ENCODE results near the gene ITIH4. TPM values are rescaled to one million over a fixed set of nuclear protein-coding genes. Genes with fewer than 3 reads are reported as not detected.

Gene ITIH4
- total and polyA plus RNA-seq, 2 of the 13 experiments (the other 11 are each of a cell fraction or from before 2014, with no cell fraction given): 2.7 to 5.3 TPM

DNA sequence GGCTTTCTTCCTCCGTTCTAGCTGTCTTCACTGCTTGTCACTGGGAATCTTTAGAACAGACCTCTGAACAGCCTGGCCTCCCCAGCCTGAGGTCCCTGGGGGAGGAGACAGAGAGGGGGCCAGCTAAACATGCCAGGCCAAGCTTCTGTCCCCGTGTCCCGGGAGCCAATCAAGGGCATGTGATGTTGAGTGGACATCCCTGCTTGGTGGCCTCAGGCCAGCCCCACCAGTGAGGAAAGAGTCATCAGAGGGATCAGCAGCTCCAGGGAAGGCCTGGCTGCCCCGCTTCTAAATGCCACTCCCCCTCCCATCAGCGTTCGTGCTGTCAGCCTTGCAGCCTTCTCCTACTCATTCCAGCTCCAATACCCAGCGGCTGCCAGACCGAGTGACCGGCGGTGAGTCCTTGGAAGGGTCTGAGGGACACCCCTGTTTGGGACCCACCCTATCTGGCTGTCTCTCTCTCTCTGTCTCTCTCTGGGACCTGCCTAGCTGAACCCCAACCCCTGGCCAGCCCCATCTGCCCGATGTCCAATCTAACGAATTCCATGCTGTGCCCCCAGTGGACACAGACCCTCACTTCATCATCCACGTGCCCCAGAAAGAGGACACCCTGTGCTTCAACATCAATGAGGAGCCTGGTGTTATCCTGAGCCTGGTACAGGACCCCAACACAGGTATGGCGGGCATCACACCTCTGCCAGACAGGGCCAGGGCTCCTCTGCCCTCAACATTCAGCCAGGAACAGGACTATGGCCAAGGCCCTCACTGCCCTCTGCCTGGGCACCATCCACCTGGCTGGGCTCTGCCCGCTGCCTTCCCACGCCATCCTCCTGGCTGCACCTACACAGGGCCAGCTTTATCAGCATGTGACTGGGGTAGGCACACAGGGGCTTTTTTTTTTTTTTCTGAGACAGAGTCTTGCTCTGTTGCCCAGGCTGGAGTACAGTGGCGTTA lies 42.5 kb downstream of the ITIH4 start (continued):
- TF ChIP-seq, protein P1, sequence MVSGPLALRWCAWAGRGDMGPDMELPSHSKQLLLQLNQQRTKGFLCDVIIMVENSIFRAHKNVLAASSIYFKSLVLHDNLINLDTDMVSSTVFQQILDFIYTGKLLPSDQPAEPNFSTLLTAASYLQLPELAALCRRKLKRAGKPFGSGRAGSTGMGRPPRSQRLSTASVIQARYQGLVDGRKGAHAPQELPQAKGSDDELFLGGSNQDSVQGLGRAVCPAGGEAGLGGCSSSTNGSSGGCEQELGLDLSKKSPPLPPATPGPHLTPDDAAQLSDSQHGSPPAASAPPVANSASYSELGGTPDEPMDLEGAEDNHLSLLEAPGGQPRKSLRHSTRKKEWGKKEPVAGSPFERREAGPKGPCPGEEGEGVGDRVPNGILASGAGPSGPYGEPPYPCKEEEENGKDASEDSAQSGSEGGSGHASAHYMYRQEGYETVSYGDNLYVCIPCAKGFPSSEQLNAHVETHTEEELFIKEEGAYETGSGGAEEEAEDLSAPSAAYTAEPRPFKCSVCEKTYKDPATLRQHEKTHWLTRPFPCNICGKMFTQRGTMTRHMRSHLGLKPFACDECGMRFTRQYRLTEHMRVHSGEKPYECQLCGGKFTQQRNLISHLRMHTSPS (CRISPR knock-in tag; IDR thresholded peaks at IDR 0.05; ENCODE audit: low read depth): peak; percentile 60; the same call in 1 of the 2 replicates
- TF ChIP-seq JUN (CRISPR knock-in tag; IDR thresholded peaks at IDR 0.05): no peak
- no peak for TF ChIP-seq ZNF10 (CRISPR knock-in tag; IDR thresholded peaks at IDR 0.05; ENCODE audit: borderline replicate concordance, low read depth)
- TF ChIP-seq ZNF792 (CRISPR knock-in tag; IDR thresholded peaks at IDR 0.05): no peak
- no peak for TF ChIP-seq ZNF501 (CRISPR knock-in tag; IDR thresholded peaks at IDR 0.05)
- TF ChIP-seq ZNF883 (CRISPR knock-in tag; IDR thresholded peaks at IDR 0.05; ENCODE audit: not compliant biosample characterization): no peak
- TF ChIP-seq, protein P2, sequence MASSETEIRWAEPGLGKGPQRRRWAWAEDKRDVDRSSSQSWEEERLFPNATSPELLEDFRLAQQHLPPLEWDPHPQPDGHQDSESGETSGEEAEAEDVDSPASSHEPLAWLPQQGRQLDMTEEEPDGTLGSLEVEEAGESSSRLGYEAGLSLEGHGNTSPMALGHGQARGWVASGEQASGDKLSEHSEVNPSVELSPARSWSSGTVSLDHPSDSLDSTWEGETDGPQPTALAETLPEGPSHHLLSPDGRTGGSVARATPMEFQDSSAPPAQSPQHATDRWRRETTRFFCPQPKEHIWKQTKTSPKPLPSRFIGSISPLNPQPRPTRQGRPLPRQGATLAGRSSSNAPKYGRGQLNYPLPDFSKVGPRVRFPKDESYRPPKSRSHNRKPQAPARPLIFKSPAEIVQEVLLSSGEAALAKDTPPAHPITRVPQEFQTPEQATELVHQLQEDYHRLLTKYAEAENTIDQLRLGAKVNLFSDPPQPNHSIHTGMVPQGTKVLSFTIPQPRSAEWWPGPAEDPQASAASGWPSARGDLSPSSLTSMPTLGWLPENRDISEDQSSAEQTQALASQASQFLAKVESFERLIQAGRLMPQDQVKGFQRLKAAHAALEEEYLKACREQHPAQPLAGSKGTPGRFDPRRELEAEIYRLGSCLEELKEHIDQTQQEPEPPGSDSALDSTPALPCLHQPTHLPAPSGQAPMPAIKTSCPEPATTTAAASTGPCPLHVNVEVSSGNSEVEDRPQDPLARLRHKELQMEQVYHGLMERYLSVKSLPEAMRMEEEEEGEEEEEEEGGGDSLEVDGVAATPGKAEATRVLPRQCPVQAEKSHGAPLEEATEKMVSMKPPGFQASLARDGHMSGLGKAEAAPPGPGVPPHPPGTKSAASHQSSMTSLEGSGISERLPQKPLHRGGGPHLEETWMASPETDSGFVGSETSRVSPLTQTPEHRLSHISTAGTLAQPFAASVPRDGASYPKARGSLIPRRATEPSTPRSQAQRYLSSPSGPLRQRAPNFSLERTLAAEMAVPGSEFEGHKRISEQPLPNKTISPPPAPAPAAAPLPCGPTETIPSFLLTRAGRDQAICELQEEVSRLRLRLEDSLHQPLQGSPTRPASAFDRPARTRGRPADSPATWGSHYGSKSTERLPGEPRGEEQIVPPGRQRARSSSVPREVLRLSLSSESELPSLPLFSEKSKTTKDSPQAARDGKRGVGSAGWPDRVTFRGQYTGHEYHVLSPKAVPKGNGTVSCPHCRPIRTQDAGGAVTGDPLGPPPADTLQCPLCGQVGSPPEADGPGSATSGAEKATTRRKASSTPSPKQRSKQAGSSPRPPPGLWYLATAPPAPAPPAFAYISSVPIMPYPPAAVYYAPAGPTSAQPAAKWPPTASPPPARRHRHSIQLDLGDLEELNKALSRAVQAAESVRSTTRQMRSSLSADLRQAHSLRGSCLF (CRISPR knock-in tag; IDR thresholded peaks at IDR 0.05; ENCODE audit: borderline replicate concordance): no peak
- TF ChIP-seq ATF1 (CRISPR knock-in tag; IDR thresholded peaks at IDR 0.05): no peak
- TF ChIP-seq, protein P3, sequence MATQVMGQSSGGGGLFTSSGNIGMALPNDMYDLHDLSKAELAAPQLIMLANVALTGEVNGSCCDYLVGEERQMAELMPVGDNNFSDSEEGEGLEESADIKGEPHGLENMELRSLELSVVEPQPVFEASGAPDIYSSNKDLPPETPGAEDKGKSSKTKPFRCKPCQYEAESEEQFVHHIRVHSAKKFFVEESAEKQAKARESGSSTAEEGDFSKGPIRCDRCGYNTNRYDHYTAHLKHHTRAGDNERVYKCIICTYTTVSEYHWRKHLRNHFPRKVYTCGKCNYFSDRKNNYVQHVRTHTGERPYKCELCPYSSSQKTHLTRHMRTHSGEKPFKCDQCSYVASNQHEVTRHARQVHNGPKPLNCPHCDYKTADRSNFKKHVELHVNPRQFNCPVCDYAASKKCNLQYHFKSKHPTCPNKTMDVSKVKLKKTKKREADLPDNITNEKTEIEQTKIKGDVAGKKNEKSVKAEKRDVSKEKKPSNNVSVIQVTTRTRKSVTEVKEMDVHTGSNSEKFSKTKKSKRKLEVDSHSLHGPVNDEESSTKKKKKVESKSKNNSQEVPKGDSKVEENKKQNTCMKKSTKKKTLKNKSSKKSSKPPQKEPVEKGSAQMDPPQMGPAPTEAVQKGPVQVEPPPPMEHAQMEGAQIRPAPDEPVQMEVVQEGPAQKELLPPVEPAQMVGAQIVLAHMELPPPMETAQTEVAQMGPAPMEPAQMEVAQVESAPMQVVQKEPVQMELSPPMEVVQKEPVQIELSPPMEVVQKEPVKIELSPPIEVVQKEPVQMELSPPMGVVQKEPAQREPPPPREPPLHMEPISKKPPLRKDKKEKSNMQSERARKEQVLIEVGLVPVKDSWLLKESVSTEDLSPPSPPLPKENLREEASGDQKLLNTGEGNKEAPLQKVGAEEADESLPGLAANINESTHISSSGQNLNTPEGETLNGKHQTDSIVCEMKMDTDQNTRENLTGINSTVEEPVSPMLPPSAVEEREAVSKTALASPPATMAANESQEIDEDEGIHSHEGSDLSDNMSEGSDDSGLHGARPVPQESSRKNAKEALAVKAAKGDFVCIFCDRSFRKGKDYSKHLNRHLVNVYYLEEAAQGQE (IDR thresholded peaks at IDR 0.05; ENCODE audit: borderline replicate concordance in 1 of 2, low read depth in 1 of 2, low read length in 2 of 2): no peak
- 0 out of 2 replicates have a peak, but pooled peaks have one; percentile 19 for TF ChIP-seq RXRA (CRISPR knock-in tag; IDR thresholded peaks at IDR 0.05)
- peak; percentile 55 for TF ChIP-seq ZFX (CRISPR knock-in tag; IDR thresholded peaks at IDR 0.05; ENCODE audit: low read depth)
- no peak for TF ChIP-seq ZNF225 (CRISPR knock-in tag; IDR thresholded peaks at IDR 0.05)
- no peak for TF ChIP-seq SMAD9 (CRISPR knock-in tag; IDR thresholded peaks at IDR 0.05)
- TF ChIP-seq, protein P4, sequence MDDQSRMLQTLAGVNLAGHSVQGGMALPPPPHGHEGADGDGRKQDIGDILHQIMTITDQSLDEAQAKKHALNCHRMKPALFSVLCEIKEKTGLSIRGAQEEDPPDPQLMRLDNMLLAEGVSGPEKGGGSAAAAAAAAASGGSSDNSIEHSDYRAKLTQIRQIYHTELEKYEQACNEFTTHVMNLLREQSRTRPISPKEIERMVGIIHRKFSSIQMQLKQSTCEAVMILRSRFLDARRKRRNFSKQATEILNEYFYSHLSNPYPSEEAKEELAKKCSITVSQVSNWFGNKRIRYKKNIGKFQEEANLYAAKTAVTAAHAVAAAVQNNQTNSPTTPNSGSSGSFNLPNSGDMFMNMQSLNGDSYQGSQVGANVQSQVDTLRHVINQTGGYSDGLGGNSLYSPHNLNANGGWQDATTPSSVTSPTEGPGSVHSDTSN (CRISPR knock-in tag; IDR thresholded peaks at IDR 0.05; ENCODE audit: borderline replicate concordance): no peak
- no peak for TF ChIP-seq CENPT (CRISPR knock-in tag; IDR thresholded peaks at IDR 0.05; ENCODE audit: low read depth)

Measured in HepG2 (cell line).